GM18870 (cell line): Measurements from ENCODE around the gene DNAJB14.
"Not testable (repeated sequence)": the region's sequence is repeated elsewhere in the genome, so short reads cannot be mapped to it uniquely, and the experiment has no call there.

Experiments used
- ATAC-seq: cut with Tn5 transposase; IDR thresholded peaks from one replicate; pipeline ENCODE4 v1.9.1; 2021; ENCODE audit warnings: moderate library complexity; ENCODE audit not compliant: unreplicated experiment

DNAJB14 gene

GRCh38 chr4:99946356-99947189, at the start of gene DNAJB14:
TSS of gene DNAJB14 (minus strand) at chr4:99946618. CDS start at chr4:99946571, 47 bp downstream.
- peak; percentile 19 for ATAC-seq

- ATAC-seq: no peak
Observed at GRCh38 chr4:99991741-99992140, 45.3 kb upstream of the DNAJB14 start.

DNA sequence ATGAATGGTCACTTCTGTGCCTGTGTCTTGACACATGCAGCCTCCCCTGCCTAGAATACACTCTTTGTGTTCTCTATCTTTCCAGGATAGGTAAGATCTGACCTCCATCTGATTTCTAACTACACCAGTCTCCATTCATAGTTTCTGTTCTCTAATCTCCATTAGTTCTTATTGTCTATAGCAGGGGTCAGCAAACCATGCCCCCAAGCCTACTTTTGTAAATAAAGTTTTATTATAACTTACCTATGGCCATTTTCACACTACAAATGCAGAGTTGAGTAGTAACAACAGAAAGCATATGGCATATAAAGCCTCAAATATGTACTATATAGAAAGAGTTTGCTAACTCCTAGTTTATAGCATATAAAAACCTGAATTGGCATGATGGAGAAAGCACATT, 41.3 kb upstream of the DNAJB14 start:
- ATAC-seq: no peak

DNA sequence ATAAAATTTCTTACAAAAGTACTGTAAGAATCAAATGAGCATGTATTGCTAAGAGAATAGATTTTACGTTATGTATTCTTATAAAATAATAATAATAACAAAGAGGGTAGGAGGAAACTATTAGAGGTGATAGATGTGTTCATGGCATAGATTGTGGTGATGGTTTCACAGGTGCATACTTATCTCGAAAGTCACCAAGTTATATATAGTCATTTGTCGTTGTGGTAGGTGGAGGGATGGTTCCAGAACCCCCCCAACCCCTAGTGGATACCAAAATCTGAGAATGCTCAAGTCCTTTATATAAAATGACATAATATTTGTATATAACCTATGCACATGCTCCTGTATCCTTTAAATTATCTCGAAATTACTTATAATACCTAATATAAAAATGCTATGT, 40.4 kb upstream of the DNAJB14 start:
- no peak for ATAC-seq

DNA sequence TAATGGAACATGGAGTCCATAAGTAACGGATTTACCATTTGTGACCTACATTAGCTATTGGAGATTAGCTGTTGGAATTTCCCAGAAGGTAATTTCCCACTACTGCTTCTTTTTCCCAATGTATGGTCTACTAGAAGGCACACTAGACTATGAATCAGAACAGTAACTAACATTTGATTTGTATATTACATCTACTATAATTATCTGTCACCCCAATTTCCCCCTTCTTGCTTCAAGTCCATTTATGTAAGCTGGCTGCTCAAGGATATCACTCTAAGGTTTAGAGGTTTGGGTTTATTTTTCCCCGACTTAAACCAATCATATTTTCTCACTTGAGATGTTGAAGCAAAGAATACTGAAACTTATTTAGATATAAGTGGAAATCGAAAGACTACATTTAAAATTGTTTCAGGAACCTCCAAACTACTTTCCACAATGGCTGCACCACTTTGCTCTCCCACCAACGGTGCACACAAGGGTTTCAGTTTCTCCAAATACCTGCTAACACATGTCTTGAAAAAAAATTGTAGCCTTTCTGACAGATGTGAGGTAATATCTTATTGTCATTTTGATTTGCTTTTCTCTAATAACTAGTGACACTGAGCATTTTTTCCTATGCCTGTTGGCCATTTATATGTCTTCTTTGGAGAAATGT, 37.0 kb upstream of the DNAJB14 start:
- ATAC-seq: peak; percentile 47

DNA sequence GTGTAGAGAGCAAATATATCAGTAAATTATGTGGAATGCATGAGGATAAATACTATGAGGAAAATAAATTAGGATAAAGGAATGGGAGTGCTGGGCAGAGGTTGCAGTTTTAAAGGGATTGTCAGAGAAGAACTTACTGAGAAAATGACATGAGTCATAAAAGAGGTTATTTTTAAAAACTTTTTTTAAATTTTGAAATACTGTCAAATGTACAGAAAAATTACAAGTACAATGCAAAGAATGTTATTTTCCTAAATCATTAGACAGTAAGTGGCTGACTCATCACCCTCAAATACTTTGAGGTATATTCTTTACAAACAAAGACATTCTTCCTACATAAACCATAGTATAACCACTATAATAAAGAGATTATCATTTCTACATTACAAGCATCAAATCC, 33.5 kb upstream of the DNAJB14 start:
- ATAC-seq: no peak

DNA sequence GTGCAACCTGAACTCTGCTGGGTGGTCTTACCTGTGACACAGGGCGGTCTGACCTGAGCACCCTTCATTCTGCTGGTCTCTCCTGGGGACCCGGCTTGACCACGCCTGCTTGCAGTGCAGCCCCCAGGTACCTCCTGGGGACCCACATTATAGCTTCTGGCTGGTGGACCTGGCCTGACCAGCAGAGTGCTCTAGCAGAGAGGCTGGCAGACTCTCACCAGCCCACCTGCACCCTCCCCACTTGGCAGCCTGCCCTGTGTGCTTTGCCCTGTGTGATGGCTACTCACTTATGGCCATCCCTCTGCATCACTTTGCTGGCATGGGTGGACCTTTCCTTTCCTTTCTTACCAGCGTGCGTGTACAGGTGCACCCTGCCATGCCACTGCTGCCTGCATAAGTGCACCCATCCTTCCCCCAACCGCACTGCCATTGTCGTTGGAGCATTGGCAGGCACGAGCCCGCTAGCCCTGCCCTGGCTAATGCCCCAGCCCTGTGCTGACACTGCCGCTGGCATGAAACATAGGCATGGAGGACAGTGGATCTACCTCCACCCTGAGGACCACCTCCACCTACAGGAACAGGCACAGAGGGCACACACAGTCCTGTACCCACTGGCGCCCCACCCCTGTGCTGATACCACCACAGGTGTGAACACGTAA, 25.2 kb upstream of the DNAJB14 start:
- no peak for ATAC-seq

DNA sequence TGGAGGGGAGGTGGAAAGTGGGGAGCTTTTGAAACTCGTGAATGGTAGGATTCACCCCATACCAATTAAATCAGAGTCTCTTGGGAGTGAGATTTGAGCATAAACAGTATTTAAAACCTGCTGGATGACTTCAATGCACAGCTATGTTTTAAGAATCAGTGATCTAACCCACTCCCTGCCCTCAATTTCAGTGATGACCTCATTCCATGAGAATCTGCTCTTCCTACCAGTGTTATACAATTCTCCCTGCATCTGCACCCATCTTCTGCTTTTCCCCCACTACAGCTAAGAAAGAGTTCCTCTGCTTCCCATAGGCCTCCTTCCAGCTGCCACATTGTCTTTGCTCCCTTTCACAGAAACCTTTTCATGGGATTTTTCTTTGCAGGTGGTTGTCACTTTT, 21.9 kb upstream of the DNAJB14 start:
- ATAC-seq: no peak

DNA sequence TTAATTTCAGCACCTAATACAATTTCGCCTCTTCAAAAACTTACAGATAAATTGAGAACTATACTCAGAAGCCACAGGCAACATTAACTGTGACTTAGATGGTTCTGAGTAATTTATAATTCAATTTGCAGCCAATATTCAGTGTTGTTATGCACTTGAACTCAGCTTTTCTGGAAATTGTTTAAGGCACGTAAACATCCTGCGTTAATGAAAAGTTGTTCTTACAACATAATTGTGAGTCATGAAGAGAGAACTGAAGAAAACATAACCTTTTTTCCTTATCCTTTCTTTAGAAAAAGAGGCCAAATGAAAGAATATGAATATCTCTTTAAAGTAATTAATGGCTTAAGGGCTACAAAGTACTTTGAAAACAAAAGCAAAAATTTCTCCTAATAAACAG, 20.3 kb upstream of the DNAJB14 start:
- ATAC-seq: no peak

DNA sequence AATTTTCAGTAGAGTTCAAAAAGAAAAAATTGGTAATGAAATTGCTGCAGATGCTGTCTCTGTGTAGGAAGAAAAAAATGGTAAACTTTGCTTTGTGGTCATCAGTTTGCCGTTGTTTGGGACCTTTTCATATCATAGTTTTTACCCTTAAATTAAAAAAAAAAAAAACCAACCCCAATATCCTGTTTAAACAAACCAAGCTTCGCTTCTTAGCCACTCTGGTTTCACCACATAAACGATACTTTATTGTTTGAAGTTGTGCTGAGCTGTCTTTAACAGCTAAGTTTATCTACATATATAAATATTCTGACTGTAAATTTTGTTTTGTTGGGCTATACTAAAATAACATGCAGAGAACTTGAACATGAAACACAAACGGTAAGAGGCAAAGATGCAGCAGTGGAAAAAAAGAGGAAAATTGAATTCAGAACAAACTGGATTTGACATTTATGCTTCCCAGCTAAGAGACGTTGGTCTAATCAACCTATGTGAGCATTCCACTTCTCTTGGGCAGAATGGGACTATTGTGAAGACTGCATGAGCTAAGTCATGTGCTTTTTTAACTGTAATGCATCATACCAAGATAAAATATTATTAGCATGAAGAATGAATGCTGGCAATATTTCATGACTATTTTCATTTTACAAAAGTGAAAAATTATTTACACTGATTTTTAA, 19.4 kb upstream of the DNAJB14 start:
- ATAC-seq: no peak

- no peak for ATAC-seq
Observed at GRCh38 chr4:99965173-99965572, 18.8 kb upstream of the DNAJB14 start.

GRCh38 chr4:99961711-99962110, 15.3 kb upstream of the DNAJB14 start:
- ATAC-seq: no peak

DNA sequence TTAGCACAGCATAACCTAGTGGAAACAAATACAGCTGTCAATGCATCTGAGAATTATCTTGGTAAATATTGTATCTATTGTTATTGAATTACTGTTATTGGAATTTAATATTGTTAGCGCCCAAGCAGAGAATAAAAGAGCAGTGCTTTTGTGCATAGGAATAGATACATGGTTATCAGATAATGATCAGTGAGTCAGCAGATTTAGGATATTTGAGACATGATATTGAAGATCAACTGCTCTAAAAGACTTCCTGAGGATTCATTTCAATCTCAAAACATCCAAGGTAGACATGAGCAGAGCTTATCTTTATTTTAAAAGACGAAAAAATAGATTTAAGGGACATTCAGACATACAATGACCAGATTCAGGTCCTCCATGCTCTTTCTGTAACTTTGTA, 14.2 kb upstream of the DNAJB14 start:
- ATAC-seq: no peak

DNA sequence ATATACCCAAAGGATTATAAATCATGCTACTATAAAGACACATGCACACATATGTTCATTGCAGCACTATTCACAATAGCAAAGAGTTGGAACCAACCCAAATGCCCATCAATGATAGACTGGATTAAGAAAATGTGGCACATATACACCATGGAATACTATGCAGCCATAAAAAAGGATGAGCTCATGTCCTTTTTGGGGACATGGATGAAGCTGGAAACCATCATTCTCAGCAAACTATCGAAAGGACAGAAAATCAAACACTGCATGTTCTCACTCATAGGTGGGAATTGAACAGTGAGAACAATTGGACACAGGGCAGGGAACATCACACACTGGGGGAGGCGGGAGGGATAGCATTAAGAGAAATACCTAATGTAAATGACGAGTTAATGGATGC, 11.8 kb upstream of the DNAJB14 start:
- ATAC-seq: not testable (repeated sequence)

DNA sequence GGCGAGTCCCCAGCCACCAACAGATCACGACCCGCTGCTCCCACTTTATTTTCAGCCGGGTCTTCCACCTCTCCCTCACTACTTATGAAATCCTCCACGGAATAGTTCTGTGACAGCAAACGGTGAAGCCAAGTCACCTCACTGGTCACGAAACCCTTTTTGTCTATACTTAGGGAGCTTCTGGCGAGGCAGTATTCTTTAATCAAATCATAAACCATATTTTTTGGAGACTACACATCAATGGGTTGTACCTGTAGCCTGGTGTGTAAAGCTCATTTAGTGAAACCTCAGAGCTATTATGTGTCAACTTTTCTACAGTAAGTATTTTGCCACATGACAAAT, 4.5 kb upstream of the DNAJB14 start:
- no peak for ATAC-seq

DNA sequence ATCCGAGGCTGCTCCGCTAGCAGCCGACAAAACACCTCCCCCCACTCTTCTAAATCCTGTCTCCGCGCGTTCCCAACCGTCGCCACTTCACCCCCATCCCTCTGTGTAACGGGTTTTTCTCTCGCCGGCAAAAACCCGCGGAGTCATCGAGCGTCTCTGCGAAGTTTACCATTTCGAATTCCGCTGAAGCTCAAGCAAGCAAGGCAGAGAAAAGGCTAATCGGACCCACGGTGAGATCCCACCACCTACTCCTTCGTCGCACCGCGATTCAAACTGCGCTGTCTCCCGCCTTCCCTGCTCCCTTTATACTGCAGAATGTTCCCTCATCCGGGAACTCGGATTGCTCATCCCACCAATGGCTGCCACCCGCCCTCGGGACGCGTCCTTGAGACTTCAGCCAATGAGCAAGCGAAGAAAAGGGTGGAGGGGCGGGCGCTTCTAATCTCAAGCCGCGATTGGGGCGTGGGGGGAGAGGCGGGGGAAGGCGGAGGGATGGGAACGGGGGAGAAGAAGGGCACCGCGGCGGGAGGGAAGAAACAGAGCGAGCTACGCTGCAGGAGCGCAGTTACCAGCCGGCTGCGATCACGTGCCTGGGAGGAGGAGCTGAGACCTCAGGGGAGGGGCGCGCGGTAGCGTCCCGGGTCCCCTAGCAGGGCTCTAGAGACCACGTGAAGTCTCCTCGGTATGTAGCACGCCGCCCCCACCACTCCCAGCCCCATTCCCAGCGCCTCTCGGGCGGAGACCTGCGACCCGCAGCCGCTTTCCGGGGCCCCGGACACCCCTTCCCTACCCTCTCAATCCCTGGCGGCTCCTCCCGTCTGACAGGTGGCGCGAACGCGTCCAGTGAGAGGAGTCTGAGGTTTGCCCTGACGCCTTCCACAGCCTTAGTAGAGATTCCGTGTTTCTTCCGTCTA, 3.8 kb upstream of the DNAJB14 start, which contains the start of gene H2AZ1:
H2AZ1 (minus strand) TSS at position 277 of the 914 bp plus-strand sequence; CDS start at position 172, 105 bp downstream.
- ATAC-seq: peak; percentile 57

- peak; percentile 29 for ATAC-seq
Observed at GRCh38 chr4:99949034-99949998, 2.9 kb upstream of the DNAJB14 start.

DNA sequence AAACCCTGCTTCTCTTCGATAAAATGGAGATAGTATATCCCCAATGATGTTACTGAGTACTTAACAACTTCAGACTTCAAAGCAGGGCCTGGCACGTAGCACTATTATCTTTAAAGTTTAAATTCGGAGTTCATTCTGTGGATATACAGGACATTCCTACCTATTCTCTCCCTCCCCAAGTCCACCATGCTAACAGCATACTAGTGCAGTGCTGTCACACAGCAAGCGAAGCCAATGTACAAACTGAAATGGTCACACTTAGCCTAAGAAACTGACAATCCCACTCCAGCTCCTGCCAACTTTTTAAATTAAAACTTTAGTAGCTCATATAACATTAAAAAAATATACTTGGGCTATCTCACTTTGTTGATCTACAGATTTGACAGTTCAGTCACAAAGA, 1.2 kb upstream of the DNAJB14 start:
- no peak for ATAC-seq

- ATAC-seq: no peak
Observed at GRCh38 chr4:99947190-99947578, 766 bp upstream of the DNAJB14 start.
